Stomach (tissue), 9 donors: ENCODE results near the gene CCDC6. TPM values are rescaled to one million over a fixed set of nuclear protein-coding genes. Genes with fewer than 3 reads are reported as not detected.
A peak's percentile ranks its signal among the peaks of the same experiment; 100 is the strongest.

Experiments
- DNase-seq, 2 donors: peaks; one replicate each; pipeline versions ENCODE4 v3.0.0 to v3.0.0-alpha.2; 2013 to 2019
- H3K27ac ChIP-seq, 5 donors: fragments of 200-600 bp in 4 of 5; sonication (generic) in 4 of 5; one replicate each; pipeline ENCODE4 v1.5.1; 2013 to 2019; ENCODE audit warnings: mild to moderate bottlenecking in 1 of 5, moderate library complexity in 1 of 5
- H3K27me3 ChIP-seq, 3 donors: fragments of 200-600 bp; sonication (generic); one replicate each; pipeline ENCODE4 v1.5.1; 2017 to 2019; ENCODE audit warnings: mixed run types in 1 of 3
- H3K36me3 ChIP-seq, 4 donors: fragments of 200-600 bp; sonication (generic); 1 replicate in 3 of 4; 2 replicates in 1 of 4; pipeline ENCODE4 v1.5.1; 2016 to 2019
- H3K4me1 ChIP-seq, 4 donors: fragments of 200-600 bp; sonication (generic); one replicate each; pipeline ENCODE4 v1.5.1; 2016 to 2019
- H3K4me3 ChIP-seq, 4 donors: fragments of 200-600 bp; sonication (generic) in 3 of 4; one replicate each; pipeline ENCODE4 v1.5.1; 2016 to 2019; ENCODE audit warnings: mild to moderate bottlenecking in 1 of 4
- H3K9me3 ChIP-seq, 4 donors: fragments of 200-600 bp; sonication (generic); one replicate each; pipeline ENCODE4 v1.5.1; 2016 to 2019
- CTCF ChIP-seq, 7 experiments: fragments of 450-650 bp in 4 of 7; fragments of 200-600 bp in 3 of 7; sonication (generic) in 3 of 7; IDR thresholded peaks; one replicate each; pipeline ENCODE4 v1.5.1; 2016 to 2019; ENCODE audit warnings: antibody characterized with exemption in 7 of 7, control low read depth in 2 of 7, mild to moderate bottlenecking in 1 of 7
- EP300 ChIP-seq: sonication (generic); formaldehyde crosslinking; IDR thresholded peaks from one replicate; pipeline ENCODE4 v1.6.1; 2017; ENCODE audit warnings: antibody characterized with exemption
- POLR2A ChIP-seq, 4 donors: fragments of 450-650 bp; IDR thresholded peaks; one replicate each; pipeline ENCODE4 v1.6.1; 2016; ENCODE audit warnings: antibody characterized with exemption in 4 of 4, control low read depth in 2 of 4, mild to moderate bottlenecking in 1 of 4, moderate library complexity in 1 of 4
- POLR2AphosphoS5 ChIP-seq, 3 donors: sonication (generic); formaldehyde crosslinking; IDR thresholded peaks; one replicate each; pipeline ENCODE4 v1.6.1; 2016; ENCODE audit warnings: antibody characterized with exemption in 3 of 3
- WGBS, 5 donors: extraction: QIAGEN DNeasy Blood & Tissue Kit in 3 of 5; methylation state at CpG; one replicate each; pipeline versions ENCODE4 v1.1.5 to v1.1.7; 2013 to 2018; 5-methylcytosine and 5-hydroxymethylcytosine counted together
- intact Hi-C: fragments of 100-400 bp; cut with DNase I; formaldehyde crosslinking; loops from one replicate; pipeline ENCODE4 v1.15.1; 2023; ENCODE audit warnings: low total_unique reads
- polyA plus RNA-seq, 3 donors: library from polyadenylated mRNA; stranded (reverse); fragments of 200-250 nt; gene quantifications; one replicate each; pipeline ENCODE4 v1.2.3, GENCODE V29; 2013
- total RNA-seq, 5 donors: library from RNA; depleted of rRNA; stranded (reverse); fragments of >200 nt; gene quantifications; one replicate each; pipeline versions ENCODE4 v1.1.0 to v1.2.3, GENCODE V29; 2014 to 2016
- donor health status: healthy with polysubstance abuse.
- donor health status: Bipolar disorder and iron deficiency.
- donor health status: healthy.

CCDC6 gene
- total and polyA plus RNA-seq, 8 donors: 12.5 to 56.0 (median 17.0) TPM

GRCh38 chr10:59804220-59804619 lies 102.1 kb downstream of the CCDC6 start:
- H3K27me3 ChIP-seq: no peaks in the 10 kb centered on the region
- peaks cover 39 to 85% (median 80%) of the 10 kb centered on the region in 4 donors for H3K36me3 ChIP-seq
- H3K27ac ChIP-seq: no peak overlapping the region
- TF ChIP-seq EP300 (no peak), POLR2A (IDR thresholded peaks at IDR 0.05) (no peak), POLR2AphosphoS5 (IDR thresholded peaks at IDR 0.05) (no peak), CTCF (IDR thresholded peaks at IDR 0.05) (no peak)
- 94 to 98% (median 95%) methylated on average over 4 of the region's 4 CpGs for WGBS, 5 donors
- no peak for DNase-seq
- no peaks in the 10 kb centered on the region for H3K9me3 ChIP-seq
- intact Hi-C loops: no loop called here
- peaks cover 0 to 17% (median 6%) of the 10 kb centered on the region in 4 donors for H3K4me1 ChIP-seq
- H3K4me3 ChIP-seq: no peak overlapping the region

GRCh38 chr10:59803714-59804113 lies 102.6 kb downstream of the CCDC6 start:
- no peak overlapping the region for H3K4me3 ChIP-seq
- WGBS, 5 donors: 77 to 100% (median 83%) methylated on average over 1 of the region's 1 CpG
- no peak for DNase-seq
- intact Hi-C loops: no loop called here
- peaks cover 39 to 88% (median 83%) of the 10 kb centered on the region in 4 donors for H3K36me3 ChIP-seq
- peak overlapping the region in 2 of 5 donors; percentile 4 to 7 for H3K27ac ChIP-seq
- TF ChIP-seq EP300: no peak
- TF ChIP-seq POLR2A (IDR thresholded peaks at IDR 0.05): no peak
- no peak for TF ChIP-seq CTCF (IDR thresholded peaks at IDR 0.05)
- no peak for TF ChIP-seq POLR2AphosphoS5 (IDR thresholded peaks at IDR 0.05)
- no peaks in the 10 kb centered on the region for H3K27me3 ChIP-seq
- H3K9me3 ChIP-seq: no peaks in the 10 kb centered on the region
- peaks cover 0 to 12% (median 4%) of the 10 kb centered on the region in 4 donors for H3K4me1 ChIP-seq

DNA sequence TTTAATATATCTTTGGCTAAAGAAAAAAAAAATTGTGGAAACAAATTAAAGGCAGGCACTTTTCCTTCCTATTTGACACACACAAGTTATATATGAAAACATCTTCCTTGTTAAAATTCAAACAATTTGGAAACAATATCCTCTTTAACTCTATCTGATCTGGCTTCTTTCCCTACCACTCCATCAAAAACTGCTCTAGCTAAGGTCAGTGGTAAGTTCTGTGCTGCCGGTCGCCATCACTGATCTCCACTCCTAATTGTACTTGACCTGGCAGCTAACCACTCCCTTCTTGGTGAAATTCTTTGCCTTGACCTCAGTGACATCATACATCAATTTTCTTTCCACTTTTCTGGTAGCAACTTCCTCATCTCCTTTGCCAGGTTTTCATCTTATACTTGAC lies 105.2 kb downstream of the CCDC6 start:
- Histone ChIP-seq H3K4me3 (no peak overlapping the region), H3K4me1 (no peaks in the 10 kb centered on the region), H3K27me3 (no peaks in the 10 kb centered on the region), H3K9me3 (no peaks in the 10 kb centered on the region), H3K36me3 (peaks cover 23 to 93% (median 83%) of the 10 kb centered on the region in 4 donors), H3K27ac (no peak overlapping the region)
- TF ChIP-seq POLR2A (IDR thresholded peaks at IDR 0.05) (no peak), CTCF (IDR thresholded peaks at IDR 0.05) (no peak), POLR2AphosphoS5 (IDR thresholded peaks at IDR 0.05) (no peak), EP300 (no peak)
- intact Hi-C loops: no loop called here
- no peak for DNase-seq
- WGBS, 5 donors: 79 to 93% (median 90%) methylated on average over 2 of the region's 2 CpGs

GRCh38 chr10:59799421-59799820 lies 106.9 kb downstream of the CCDC6 start:
- peaks cover 17 to 90% (median 73%) of the 10 kb centered on the region in 4 donors for H3K36me3 ChIP-seq
- WGBS, 5 donors: 89 to 95% (median 92%) methylated on average over 1 of the region's 1 CpG

GRCh38 chr10:59793919-59794318 lies 112.4 kb downstream of the CCDC6 start:
- peaks cover 36 to 89% (median 77%) of the 10 kb centered on the region in 4 donors for H3K36me3 ChIP-seq
- H3K27me3 ChIP-seq: no peaks in the 10 kb centered on the region
- no peak overlapping the region for H3K4me3 ChIP-seq
- intact Hi-C loops: no loop called here
- no peak for DNase-seq
- H3K4me1 ChIP-seq: peaks cover 0 to 5% (median 0%) of the 10 kb centered on the region in 4 donors
- no peaks in the 10 kb centered on the region for H3K9me3 ChIP-seq
- no peak for TF ChIP-seq EP300
- no peak for TF ChIP-seq CTCF (IDR thresholded peaks at IDR 0.05)
- no peak for TF ChIP-seq POLR2A (IDR thresholded peaks at IDR 0.05)
- no peak for TF ChIP-seq POLR2AphosphoS5 (IDR thresholded peaks at IDR 0.05)
- WGBS, 5 donors: 57 to 81% (median 71%) methylated on average over 2 of the region's 2 CpGs
- H3K27ac ChIP-seq: no peak overlapping the region

More at GRCh38 chr10:59799421-59799820, 106.9 kb downstream of the CCDC6 start:
- Histone ChIP-seq H3K27ac (no peak overlapping the region), H3K9me3 (no peaks in the 10 kb centered on the region), H3K4me3 (no peak overlapping the region), H3K27me3 (no peaks in the 10 kb centered on the region), H3K4me1 (no peaks in the 10 kb centered on the region)
- no peak for DNase-seq
- no peak for TF ChIP-seq POLR2AphosphoS5 (IDR thresholded peaks at IDR 0.05)
- intact Hi-C loops: no loop called here
